HG03060 (cell line): ENCODE results near the gene STPG1.

ENCODE experiments used
- ATAC-seq: cut with Tn5 transposase; IDR thresholded peaks from one replicate; pipeline ENCODE4 v1.9.1; 2021; ENCODE audit warnings: low read depth, moderate number of reproducible peaks; ENCODE audit not compliant: unreplicated experiment

The STPG1 gene

GRCh38 chr1:24427545-24427862 is 13.9 kb upstream of the STPG1 start:
- ATAC-seq: no peak

GRCh38 chr1:24426744-24427544 is 13.4 kb upstream of the STPG1 start:
- no peak for ATAC-seq

- ATAC-seq: no peak
These were observed 12.3 kb upstream of the STPG1 start for GRCh38 chr1:24425922-24426321.

- ATAC-seq: no peak
These were observed 11.9 kb upstream of the STPG1 start for GRCh38 chr1:24425441-24425840.

GRCh38 chr1:24424990-24425389 is 11.4 kb upstream of the STPG1 start:
- ATAC-seq: no peak

- no peak for ATAC-seq
These were observed 10.6 kb upstream of the STPG1 start for GRCh38 chr1:24424207-24424606.

GRCh38 chr1:24421502-24421901 is 7.9 kb upstream of the STPG1 start:
- no peak for ATAC-seq

- no peak for ATAC-seq
These were observed 7.0 kb upstream of the STPG1 start for GRCh38 chr1:24420547-24420946.

GRCh38 chr1:24418898-24419628 is 5.5 kb upstream of the STPG1 start:
- ATAC-seq: no peak

- no peak for ATAC-seq
These were observed 4.1 kb upstream of the STPG1 start for GRCh38 chr1:24417681-24418080.

- no peak for ATAC-seq
These were observed 3.2 kb upstream of the STPG1 start for GRCh38 chr1:24416666-24417391.

- ATAC-seq: no peak
These were observed 2.5 kb upstream of the STPG1 start for GRCh38 chr1:24415910-24416665.

- peak; percentile 78 for ATAC-seq
These were observed 1.8 kb upstream of the STPG1 start, which contains the start of gene NIPAL3 for GRCh38 chr1:24415334-24415909. TSS of gene NIPAL3 (plus strand) at chr1:24415802. CDS start at chr1:24419548, 3,746 bp downstream.

- ATAC-seq: no peak
These were observed 1.3 kb upstream of the STPG1 start for GRCh38 chr1:24414775-24415333.

GRCh38 chr1:24412408-24412807 is 1.2 kb downstream of the STPG1 start:
- ATAC-seq: no peak

- no peak for ATAC-seq
These were observed 1.6 kb downstream of the STPG1 start for GRCh38 chr1:24411963-24412362.

GRCh38 chr1:24410750-24411149 is 2.8 kb downstream of the STPG1 start:
- ATAC-seq: no peak

GRCh38 chr1:24409535-24409934 is 4.0 kb downstream of the STPG1 start:
- ATAC-seq: no peak

GRCh38 chr1:24406788-24407187 is 6.8 kb downstream of the STPG1 start:
- no peak for ATAC-seq

GRCh38 chr1:24403806-24404205 is 9.8 kb downstream of the STPG1 start:
- no peak for ATAC-seq
